HepG2 (cell line): ENCODE results near the gene DNMBP. TPM values are rescaled to one million over a fixed set of nuclear protein-coding genes. Genes with fewer than 3 reads are reported as not detected.

Experiments used
- ATRX ChIP-seq: sonication (generic); formaldehyde crosslinking; IDR thresholded peaks from 2 replicates; pipeline ENCODE4 v1.4.0; 2020; ENCODE audit warnings: missing genetic modification reagents, borderline replicate concordance
- BORCS8-MEF2B ChIP-seq: sonication (generic); formaldehyde crosslinking; IDR thresholded peaks from 2 replicates; pipeline ENCODE4 v1.8.0; 2022; ENCODE audit warnings: mild to moderate bottlenecking, missing genetic modification reagents
- ETV5 ChIP-seq: IDR thresholded peaks from 2 replicates; pipeline ENCODE4 v1.6.1; 2018; ENCODE audit warnings: missing biosample characterization, missing genetic modification reagents, inconsistent platforms, borderline replicate concordance
- HOXD1 ChIP-seq: sonication (generic); formaldehyde crosslinking; IDR thresholded peaks from 2 replicates; pipeline ENCODE4 v1.5.0; 2020; ENCODE audit warnings: missing genetic modification reagents
- LCORL ChIP-seq, 2 experiments: fragments of 450-650 bp in 1 of 2; sonication (generic) in 1 of 2; formaldehyde crosslinking in 1 of 2; IDR thresholded peaks; 2 replicates each; pipeline versions ENCODE4 v1.5.0 to v1.6.1; 2017 to 2020; ENCODE audit warnings: antibody characterized with exemption in 1 of 2, missing genetic modification reagents in 1 of 2
- MYC ChIP-seq: sonication (generic); formaldehyde crosslinking; IDR thresholded peaks from 2 replicates; pipeline ENCODE4 v1.9.0; 2021; ENCODE audit warnings: missing genetic modification reagents, borderline replicate concordance
- SAP130 ChIP-seq: IDR thresholded peaks from 2 replicates; pipeline ENCODE4 v1.6.1; 2016; ENCODE audit warnings: low read depth
- SETDB1 ChIP-seq: sonication (generic); formaldehyde crosslinking; IDR thresholded peaks from 2 replicates; pipeline ENCODE4 v1.5.1; 2020; ENCODE audit warnings: missing genetic modification reagents, mild to moderate bottlenecking, borderline replicate concordance
- ZNF136 ChIP-seq: sonication (generic); formaldehyde crosslinking; IDR thresholded peaks from 2 replicates; pipeline ENCODE4 v1.8.1; 2022; ENCODE audit warnings: low read depth, mild to moderate bottlenecking, moderate library complexity, missing genetic modification reagents
- polyA plus RNA-seq, 8 experiments: library from polyadenylated mRNA; depleted of rRNA in 3 of 8; stranded (reverse) in 7 of 8; unstranded in 1 of 8; fragments of >200 nt; fragmentation: Illumina TruSeq in 4 of 8; extraction: Trizol in 4 of 8; gene quantifications; 2 replicates each; pipeline versions ENCODE4 v1.2.1 to v1.2.3, GENCODE V29; 2011 to 2016; ENCODE audit warnings: low read depth in 4 of 8, missing spikeins in 1 of 8, mixed read lengths in 1 of 8; ENCODE audit not compliant: insufficient read depth in 1 of 8
- total RNA-seq, 5 experiments: library from RNA; depleted of rRNA; stranded (reverse); fragments of >200 nt; fragmentation: Illumina TruSeq; extraction: Trizol; gene quantifications; 2 replicates each; pipeline ENCODE4 v1.2.3, GENCODE V29; 2016; ENCODE audit warnings: low read depth in 1 of 5
- TF ChIP-seq, protein P1 (sequence below): sonication (generic); formaldehyde crosslinking; IDR thresholded peaks from 2 replicates; pipeline ENCODE4 v1.5.0; 2020; ENCODE audit warnings: mild to moderate bottlenecking, missing genetic modification reagents, moderate library complexity
- TF ChIP-seq, protein P2 (sequence below): IDR thresholded peaks from 2 replicates; pipeline ENCODE4 v1.6.1; 2016; ENCODE audit warnings: missing compliant biosample characterization, missing genetic modification reagents, borderline replicate concordance
- TF ChIP-seq, protein P3 (sequence below): sonication (generic); formaldehyde crosslinking; IDR thresholded peaks from 2 replicates; pipeline ENCODE4 v1.5.1; 2020; ENCODE audit warnings: missing genetic modification reagents, mild to moderate bottlenecking, borderline replicate concordance
- TF ChIP-seq, protein P4 (sequence below): sonication (generic); formaldehyde crosslinking; IDR thresholded peaks from 2 replicates; pipeline ENCODE4 v1.4.0; 2020; ENCODE audit warnings: mild to moderate bottlenecking, missing genetic modification reagents
- TF ChIP-seq, protein P5 (sequence below): fragments of 450-650 bp; IDR thresholded peaks from 2 replicates; pipeline ENCODE4 v1.6.1; 2017
- TF ChIP-seq, protein P6 (sequence below): sonication (generic); formaldehyde crosslinking; IDR thresholded peaks from 2 replicates; pipeline ENCODE4 v1.9.0; 2022; ENCODE audit warnings: missing genetic modification reagents, mild to moderate bottlenecking, borderline replicate concordance
- TF ChIP-seq, protein P7 (sequence below): sonication (generic); formaldehyde crosslinking; IDR thresholded peaks from 2 replicates; pipeline ENCODE4 v1.4.0; 2020; ENCODE audit warnings: missing genetic modification reagents

The DNMBP gene
- total and polyA plus RNA-seq, 2 of the 13 experiments (the other 11 are each of a cell fraction or from before 2014, with no cell fraction given): 3.6 to 6.3 TPM

DNA sequence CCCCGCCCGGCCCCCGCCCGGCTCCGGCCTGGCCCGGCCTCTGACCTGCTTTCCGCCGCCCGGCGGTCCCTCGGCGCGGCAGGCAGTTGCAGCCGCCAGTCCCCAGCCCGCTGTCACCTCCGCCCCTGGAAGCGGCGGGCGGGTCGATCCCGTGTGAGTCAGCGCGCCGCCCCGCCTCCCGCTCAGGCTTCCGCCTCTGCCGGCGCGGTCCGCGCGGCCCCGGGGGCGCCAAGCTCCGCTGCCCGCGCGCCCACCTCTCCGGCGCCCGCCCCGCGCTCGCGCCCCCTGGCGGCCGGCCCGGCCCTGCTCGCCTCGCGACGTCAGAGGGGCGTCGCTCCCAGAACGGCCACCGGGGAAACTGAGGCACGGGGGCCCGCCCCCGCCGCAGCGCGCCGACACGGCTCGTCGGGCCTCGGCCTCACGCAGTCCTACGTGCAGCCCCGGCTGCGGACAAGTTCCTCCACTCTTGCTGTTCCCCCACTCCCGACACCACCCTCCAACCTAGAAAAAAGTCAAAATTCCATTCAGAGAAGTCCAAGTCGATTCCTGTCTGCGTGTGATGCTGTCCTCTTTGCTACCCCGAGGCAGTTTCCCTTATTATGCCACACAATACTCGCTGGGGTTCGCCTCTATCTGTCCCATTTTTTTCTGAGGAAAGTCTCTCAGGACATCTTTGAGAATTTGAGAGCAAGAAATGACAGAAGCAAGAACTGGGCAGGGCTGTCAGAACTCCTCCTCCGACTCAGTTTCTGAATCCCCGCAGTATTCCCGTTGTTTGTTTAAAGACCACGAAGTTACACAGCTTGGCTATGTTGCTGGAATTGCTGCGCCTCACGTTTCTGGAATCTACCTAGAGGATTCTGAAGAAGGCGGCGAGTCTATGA is at the start of gene DNMBP (continued):
- TF ChIP-seq ZNF136 (CRISPR knock-in tag) (no peak), HOXD1 (CRISPR knock-in tag) (no peak), LCORL (IDR thresholded peaks at IDR 0.05) (no peak), LCORL (CRISPR knock-in tag; IDR thresholded peaks at IDR 0.05) (0 out of 2 replicates have a peak, but pooled peaks have one; percentile 15), MYC (CRISPR knock-in tag) (peak; percentile 58), SAP130 (CRISPR knock-in tag) (peak; percentile 57), SETDB1 (no peak), ETV5 (CRISPR knock-in tag) (peak; percentile 31; the same call in 1 of the 2 replicates), BORCS8-MEF2B (CRISPR knock-in tag) (no peak), ATRX (no peak)
- TF ChIP-seq, protein P1, sequence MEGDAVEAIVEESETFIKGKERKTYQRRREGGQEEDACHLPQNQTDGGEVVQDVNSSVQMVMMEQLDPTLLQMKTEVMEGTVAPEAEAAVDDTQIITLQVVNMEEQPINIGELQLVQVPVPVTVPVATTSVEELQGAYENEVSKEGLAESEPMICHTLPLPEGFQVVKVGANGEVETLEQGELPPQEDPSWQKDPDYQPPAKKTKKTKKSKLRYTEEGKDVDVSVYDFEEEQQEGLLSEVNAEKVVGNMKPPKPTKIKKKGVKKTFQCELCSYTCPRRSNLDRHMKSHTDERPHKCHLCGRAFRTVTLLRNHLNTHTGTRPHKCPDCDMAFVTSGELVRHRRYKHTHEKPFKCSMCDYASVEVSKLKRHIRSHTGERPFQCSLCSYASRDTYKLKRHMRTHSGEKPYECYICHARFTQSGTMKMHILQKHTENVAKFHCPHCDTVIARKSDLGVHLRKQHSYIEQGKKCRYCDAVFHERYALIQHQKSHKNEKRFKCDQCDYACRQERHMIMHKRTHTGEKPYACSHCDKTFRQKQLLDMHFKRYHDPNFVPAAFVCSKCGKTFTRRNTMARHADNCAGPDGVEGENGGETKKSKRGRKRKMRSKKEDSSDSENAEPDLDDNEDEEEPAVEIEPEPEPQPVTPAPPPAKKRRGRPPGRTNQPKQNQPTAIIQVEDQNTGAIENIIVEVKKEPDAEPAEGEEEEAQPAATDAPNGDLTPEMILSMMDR: peak; percentile 68
- TF ChIP-seq, protein P2, sequence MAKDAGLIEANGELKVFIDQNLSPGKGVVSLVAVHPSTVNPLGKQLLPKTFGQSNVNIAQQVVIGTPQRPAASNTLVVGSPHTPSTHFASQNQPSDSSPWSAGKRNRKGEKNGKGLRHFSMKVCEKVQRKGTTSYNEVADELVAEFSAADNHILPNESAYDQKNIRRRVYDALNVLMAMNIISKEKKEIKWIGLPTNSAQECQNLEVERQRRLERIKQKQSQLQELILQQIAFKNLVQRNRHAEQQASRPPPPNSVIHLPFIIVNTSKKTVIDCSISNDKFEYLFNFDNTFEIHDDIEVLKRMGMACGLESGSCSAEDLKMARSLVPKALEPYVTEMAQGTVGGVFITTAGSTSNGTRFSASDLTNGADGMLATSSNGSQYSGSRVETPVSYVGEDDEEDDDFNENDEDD: peak; percentile 71; the same call in 1 of the 2 replicates
- TF ChIP-seq, protein P3, sequence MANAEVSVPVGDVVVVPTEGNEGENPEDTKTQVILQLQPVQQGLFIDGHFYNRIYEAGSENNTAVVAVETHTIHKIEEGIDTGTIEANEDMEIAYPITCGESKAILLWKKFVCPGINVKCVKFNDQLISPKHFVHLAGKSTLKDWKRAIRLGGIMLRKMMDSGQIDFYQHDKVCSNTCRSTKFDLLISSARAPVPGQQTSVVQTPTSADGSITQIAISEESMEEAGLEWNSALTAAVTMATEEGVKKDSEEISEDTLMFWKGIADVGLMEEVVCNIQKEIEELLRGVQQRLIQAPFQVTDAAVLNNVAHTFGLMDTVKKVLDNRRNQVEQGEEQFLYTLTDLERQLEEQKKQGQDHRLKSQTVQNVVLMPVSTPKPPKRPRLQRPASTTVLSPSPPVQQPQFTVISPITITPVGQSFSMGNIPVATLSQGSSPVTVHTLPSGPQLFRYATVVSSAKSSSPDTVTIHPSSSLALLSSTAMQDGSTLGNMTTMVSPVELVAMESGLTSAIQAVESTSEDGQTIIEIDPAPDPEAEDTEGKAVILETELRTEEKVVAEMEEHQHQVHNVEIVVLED (CRISPR knock-in tag): no peak
- TF ChIP-seq, protein P4, sequence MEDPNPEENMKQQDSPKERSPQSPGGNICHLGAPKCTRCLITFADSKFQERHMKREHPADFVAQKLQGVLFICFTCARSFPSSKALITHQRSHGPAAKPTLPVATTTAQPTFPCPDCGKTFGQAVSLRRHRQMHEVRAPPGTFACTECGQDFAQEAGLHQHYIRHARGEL: no peak
- TF ChIP-seq, protein P5, sequence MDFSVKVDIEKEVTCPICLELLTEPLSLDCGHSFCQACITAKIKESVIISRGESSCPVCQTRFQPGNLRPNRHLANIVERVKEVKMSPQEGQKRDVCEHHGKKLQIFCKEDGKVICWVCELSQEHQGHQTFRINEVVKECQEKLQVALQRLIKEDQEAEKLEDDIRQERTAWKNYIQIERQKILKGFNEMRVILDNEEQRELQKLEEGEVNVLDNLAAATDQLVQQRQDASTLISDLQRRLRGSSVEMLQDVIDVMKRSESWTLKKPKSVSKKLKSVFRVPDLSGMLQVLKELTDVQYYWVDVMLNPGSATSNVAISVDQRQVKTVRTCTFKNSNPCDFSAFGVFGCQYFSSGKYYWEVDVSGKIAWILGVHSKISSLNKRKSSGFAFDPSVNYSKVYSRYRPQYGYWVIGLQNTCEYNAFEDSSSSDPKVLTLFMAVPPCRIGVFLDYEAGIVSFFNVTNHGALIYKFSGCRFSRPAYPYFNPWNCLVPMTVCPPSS: no peak
- TF ChIP-seq, protein P6, sequence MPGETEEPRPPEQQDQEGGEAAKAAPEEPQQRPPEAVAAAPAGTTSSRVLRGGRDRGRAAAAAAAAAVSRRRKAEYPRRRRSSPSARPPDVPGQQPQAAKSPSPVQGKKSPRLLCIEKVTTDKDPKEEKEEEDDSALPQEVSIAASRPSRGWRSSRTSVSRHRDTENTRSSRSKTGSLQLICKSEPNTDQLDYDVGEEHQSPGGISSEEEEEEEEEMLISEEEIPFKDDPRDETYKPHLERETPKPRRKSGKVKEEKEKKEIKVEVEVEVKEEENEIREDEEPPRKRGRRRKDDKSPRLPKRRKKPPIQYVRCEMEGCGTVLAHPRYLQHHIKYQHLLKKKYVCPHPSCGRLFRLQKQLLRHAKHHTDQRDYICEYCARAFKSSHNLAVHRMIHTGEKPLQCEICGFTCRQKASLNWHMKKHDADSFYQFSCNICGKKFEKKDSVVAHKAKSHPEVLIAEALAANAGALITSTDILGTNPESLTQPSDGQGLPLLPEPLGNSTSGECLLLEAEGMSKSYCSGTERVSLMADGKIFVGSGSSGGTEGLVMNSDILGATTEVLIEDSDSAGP (CRISPR knock-in tag): peak; percentile 27; the same call in 1 of the 2 replicates
- TF ChIP-seq, protein P7, sequence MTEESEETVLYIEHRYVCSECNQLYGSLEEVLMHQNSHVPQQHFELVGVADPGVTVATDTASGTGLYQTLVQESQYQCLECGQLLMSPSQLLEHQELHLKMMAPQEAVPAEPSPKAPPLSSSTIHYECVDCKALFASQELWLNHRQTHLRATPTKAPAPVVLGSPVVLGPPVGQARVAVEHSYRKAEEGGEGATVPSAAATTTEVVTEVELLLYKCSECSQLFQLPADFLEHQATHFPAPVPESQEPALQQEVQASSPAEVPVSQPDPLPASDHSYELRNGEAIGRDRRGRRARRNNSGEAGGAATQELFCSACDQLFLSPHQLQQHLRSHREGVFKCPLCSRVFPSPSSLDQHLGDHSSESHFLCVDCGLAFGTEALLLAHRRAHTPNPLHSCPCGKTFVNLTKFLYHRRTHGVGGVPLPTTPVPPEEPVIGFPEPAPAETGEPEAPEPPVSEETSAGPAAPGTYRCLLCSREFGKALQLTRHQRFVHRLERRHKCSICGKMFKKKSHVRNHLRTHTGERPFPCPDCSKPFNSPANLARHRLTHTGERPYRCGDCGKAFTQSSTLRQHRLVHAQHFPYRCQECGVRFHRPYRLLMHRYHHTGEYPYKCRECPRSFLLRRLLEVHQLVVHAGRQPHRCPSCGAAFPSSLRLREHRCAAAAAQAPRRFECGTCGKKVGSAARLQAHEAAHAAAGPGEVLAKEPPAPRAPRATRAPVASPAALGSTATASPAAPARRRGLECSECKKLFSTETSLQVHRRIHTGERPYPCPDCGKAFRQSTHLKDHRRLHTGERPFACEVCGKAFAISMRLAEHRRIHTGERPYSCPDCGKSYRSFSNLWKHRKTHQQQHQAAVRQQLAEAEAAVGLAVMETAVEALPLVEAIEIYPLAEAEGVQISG (CRISPR knock-in tag): 0 out of 2 replicates have a peak, but pooled peaks have one; percentile 10
